T-helper 1 cell treated with Interleukin-12 subunit alpha and Interleukin-12 subunit beta and Interleukin-4 antibody, amounts not matched to agents 30 μg/mL and 1 μg/mL, for 36 hours (primary cell): Measurements from ENCODE around the gene ZFPM1.
"Not testable (repeated sequence)": the region's sequence is repeated elsewhere in the genome, so short reads cannot be mapped to it uniquely, and the experiment has no call there.

ENCODE experiments used
- H3K27ac Mint-ChIP-seq: one replicate; pipeline ENCODE4 v1.8.0; 2021; ENCODE audit warnings: mild to moderate bottlenecking, mixed read lengths
- H3K27me3 Mint-ChIP-seq: one replicate; pipeline ENCODE4 v1.8.0; 2021; ENCODE audit warnings: low read depth, mixed read lengths
- H3K36me3 Mint-ChIP-seq: one replicate; pipeline ENCODE4 v1.8.0; 2021; ENCODE audit warnings: low read depth, mixed read lengths
- H3K4me1 Mint-ChIP-seq: one replicate; pipeline ENCODE4 v1.8.0; 2021; ENCODE audit warnings: low read depth, mixed read lengths
- H3K4me3 Mint-ChIP-seq: one replicate; pipeline ENCODE4 v1.8.0; 2021; ENCODE audit warnings: mild to moderate bottlenecking, moderate library complexity, mixed read lengths
- H3K9me3 Mint-ChIP-seq: one replicate; pipeline ENCODE4 v1.8.0; 2021; ENCODE audit warnings: mixed read lengths

Gene ZFPM1

DNA sequence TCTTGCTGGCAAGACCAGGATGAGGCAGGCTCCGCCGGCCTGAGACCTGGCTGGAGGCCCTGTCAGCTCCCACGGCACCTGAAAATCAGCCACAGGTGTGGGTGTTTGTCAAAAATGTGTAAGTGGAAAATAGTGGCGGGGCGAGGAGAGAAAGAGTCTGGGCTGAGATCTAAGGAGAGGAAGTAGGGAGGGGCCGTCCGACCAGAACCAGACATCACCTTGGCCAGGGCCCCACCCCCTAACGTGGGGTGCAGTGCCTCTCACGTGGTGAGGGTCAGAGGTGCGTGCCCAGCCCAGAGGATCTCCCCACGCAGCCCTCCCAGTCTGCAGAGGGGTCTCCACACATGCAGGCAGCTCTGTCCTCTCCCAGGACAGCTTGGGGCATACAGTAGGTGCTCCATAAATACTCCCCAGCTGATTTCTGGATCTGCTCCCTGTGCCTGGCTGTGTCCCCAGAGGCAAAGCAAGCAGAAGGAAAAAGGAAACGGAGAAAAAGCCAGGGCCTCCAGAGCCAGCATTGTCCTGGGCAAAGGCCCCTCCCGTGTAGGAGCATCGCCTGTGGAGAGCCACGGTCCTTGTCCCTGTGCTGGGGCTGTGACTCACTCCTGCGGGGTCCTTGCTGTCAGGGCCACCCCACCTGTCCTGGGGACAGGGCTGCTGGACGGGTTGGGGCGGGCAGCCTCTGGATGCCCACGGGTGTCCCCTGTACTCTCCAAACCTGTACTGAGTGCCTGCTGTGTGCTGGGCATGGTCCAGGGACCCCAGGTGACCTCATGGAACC is 16.7 kb downstream of the ZFPM1 start:
- Mint-ChIP-seq H3K4me3 (no peak overlapping the region), H3K9me3 (no peaks in the 10 kb centered on the region), H3K4me1 (peaks cover 15% of the 10 kb centered on the region), H3K27me3 (no peaks in the 10 kb centered on the region), H3K27ac (no peak overlapping the region), H3K36me3 (no peaks in the 10 kb centered on the region)

DNA sequence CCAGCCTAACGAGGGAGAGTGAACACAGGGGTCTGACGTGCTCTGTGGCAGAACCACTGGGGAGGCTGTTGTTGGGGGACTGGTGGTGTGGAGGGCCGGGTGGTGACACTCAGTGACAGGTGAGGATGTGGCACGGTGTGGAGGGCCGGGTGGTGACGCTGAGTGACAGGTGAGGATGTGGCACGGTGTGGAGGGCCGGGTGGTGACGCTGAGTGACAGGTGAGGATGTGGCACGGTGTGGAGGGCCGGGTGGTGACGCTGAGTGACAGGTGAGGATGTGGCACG is 17.3 kb downstream of the ZFPM1 start:
- H3K4me1 Mint-ChIP-seq: peaks cover 15% of the 10 kb centered on the region
- not testable (repeated sequence) for H3K4me3 Mint-ChIP-seq, H3K9me3 Mint-ChIP-seq, H3K36me3 Mint-ChIP-seq, H3K27ac Mint-ChIP-seq, H3K27me3 Mint-ChIP-seq

DNA sequence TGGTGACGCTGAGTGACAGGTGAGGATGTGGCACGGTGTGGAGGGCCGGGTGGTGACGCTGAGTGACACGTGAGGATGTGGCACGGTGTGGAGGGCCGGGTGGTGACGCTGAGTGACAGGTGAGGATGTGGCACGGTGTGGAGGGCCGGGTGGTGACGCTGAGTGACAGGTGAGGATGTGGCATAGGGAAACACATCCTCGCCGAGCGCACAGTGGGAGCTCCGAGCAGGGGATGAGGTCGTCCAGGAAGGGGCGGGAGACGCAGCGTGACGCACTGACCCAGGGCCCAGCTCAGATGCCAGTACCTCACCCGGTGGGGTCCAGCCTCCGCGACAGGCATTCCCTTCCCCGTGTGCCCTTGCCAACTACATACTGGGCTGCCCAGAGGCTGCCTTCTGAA is 17.6 kb downstream of the ZFPM1 start:
- not testable (repeated sequence) for H3K9me3 Mint-ChIP-seq, H3K36me3 Mint-ChIP-seq, H3K27me3 Mint-ChIP-seq, H3K27ac Mint-ChIP-seq, H3K4me3 Mint-ChIP-seq
- H3K4me1 Mint-ChIP-seq: peaks cover 15% of the 10 kb centered on the region

DNA sequence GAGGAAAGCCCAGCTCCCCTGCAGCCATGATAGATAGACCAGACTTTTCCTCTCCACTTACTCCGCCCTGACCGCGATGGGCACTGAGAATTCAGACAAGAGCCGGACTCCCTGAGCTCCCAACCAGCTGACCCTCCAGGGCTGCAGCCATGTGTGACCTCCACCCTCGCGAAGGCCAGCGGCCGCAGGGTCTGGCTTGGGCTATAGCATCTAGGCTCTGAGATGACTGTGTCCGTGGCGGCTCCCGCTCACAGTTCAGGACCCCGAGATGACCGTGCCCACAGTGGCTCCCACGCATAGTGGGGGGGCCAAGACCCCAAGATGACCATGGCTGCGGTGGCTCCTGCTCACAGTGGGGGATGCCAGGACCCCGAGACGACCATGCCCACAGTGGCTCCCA is 18.0 kb downstream of the ZFPM1 start:
- peaks cover 13% of the 10 kb centered on the region for H3K4me1 Mint-ChIP-seq
- H3K9me3 Mint-ChIP-seq: no peaks in the 10 kb centered on the region
- H3K27me3 Mint-ChIP-seq: no peaks in the 10 kb centered on the region
- no peak overlapping the region for H3K27ac Mint-ChIP-seq
- no peak overlapping the region for H3K4me3 Mint-ChIP-seq
- no peaks in the 10 kb centered on the region for H3K36me3 Mint-ChIP-seq

DNA sequence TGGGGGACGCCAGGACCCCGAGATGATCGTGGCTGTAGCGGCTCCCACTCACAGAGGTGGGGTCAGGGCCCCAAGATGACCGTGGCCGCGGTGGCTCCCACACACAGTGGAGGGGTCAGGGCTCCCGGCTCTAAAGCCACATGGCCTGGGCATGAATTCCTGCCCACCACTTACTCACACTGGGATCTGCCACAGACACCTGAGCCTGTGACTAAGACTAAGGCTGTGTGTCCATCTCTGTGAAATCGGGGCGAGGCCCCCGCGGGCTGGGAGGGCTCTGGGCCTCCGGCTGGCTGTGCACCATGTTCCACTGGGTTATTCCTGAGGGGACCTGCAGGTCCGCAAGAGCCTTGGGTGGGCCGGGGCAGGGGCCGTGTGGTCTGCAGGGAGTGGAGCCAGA is 18.5 kb downstream of the ZFPM1 start:
- Mint-ChIP-seq H3K4me1 (peaks cover 9% of the 10 kb centered on the region), H3K36me3 (no peaks in the 10 kb centered on the region), H3K27me3 (no peaks in the 10 kb centered on the region), H3K9me3 (no peaks in the 10 kb centered on the region), H3K27ac (no peak overlapping the region), H3K4me3 (no peak overlapping the region)

DNA sequence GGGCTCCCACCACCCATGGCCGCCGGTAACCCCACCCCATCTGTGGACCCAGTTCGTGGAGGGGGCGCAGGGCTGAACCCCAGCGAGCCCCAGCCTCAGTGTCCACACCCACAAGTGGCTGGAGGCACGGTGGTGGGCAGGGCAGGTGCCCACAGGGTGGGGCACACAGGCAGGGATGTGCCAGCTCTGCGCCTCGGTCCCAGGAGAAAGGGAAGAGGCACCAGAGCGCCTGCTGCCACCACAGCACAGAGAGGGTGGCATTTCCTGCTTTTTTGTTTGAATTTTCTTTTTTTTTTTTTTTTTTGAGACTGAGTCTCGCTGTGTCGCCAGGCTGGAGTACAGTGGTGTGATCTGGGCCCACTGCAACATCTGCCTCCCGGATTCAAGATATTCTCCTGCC is 19.0 kb downstream of the ZFPM1 start:
- Mint-ChIP-seq H3K4me3 (no peak overlapping the region), H3K27me3 (no peaks in the 10 kb centered on the region), H3K9me3 (no peaks in the 10 kb centered on the region), H3K36me3 (no peaks in the 10 kb centered on the region), H3K4me1 (peaks cover 11% of the 10 kb centered on the region), H3K27ac (no peak overlapping the region)

DNA sequence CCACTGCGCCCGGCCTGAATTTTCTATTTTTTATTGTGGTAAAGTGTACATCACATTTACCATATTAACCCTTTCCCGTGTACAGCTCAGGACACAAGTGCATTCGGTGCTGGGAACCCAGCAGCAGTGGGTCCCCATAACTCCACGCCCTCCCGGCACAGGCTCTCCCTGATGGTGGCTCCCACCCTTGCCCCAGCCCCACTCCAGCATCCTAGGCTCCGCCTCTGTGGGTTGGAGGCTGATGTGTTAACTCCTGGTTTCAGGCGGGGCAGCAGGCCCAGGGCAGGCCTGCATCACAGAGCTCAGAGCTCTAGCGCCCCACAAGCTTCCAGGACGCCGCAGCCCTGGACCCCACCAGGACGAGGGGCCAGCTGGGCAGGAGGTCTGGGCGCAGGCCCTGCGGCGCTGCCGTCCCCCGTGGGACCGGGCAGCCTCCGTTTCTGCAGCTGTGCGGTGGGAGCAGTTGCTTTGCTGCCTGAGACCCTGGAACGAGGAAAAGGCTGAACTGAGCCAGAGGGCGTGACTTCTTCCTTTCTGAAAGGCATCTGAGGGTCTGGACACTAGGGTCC is 19.6 kb downstream of the ZFPM1 start:
- no peak overlapping the region for H3K27ac Mint-ChIP-seq
- H3K36me3 Mint-ChIP-seq: no peaks in the 10 kb centered on the region
- no peak overlapping the region for H3K4me3 Mint-ChIP-seq
- H3K27me3 Mint-ChIP-seq: no peaks in the 10 kb centered on the region
- no peaks in the 10 kb centered on the region for H3K9me3 Mint-ChIP-seq
- H3K4me1 Mint-ChIP-seq: peaks cover 15% of the 10 kb centered on the region

DNA sequence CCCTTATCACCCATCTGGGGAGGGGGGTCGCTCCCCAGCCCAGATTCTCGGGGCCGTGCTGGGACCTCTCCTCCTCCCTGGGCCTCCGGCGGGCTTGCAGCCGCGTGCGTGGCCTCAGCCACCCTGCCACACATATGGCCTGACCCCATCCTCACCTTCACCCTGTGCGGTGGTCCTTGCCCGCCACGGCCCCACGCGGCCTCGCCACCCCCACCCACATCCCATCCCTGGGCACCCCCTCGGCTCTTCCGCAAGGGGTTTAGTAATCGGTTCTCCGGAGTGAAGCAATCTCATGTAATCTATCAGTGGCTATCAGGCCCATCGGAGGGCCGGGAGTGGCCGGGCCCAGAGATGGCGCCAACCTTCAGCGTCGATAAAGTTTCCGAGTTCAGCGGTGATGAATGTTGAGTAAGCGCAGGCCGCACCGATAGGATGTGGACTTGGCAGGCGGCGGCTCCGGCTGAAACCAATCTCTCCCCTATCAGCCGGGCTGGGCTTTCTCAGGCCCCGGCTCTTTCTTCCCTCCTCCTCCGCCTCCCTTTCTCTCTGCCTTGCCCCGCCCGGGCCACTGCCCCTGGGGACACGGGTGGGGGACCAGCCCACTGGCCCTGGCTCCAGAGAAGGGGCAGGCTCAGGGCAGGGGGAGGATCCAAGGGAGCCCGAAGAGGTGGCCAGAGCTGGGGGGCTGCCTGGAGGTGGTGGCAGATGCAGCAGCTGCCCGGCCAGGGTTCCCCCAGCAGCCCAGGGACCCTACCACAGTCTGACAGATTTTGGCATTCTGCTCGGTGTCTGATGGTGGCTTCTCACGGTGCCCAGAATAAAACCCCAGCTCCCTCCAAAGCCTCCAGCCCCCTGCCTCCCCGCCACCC is 20.8 kb downstream of the ZFPM1 start:
- Mint-ChIP-seq H3K9me3 (no peaks in the 10 kb centered on the region), H3K4me1 (peaks cover 19% of the 10 kb centered on the region), H3K4me3 (no peak overlapping the region), H3K27me3 (no peaks in the 10 kb centered on the region), H3K36me3 (no peaks in the 10 kb centered on the region), H3K27ac (no peak overlapping the region)

DNA sequence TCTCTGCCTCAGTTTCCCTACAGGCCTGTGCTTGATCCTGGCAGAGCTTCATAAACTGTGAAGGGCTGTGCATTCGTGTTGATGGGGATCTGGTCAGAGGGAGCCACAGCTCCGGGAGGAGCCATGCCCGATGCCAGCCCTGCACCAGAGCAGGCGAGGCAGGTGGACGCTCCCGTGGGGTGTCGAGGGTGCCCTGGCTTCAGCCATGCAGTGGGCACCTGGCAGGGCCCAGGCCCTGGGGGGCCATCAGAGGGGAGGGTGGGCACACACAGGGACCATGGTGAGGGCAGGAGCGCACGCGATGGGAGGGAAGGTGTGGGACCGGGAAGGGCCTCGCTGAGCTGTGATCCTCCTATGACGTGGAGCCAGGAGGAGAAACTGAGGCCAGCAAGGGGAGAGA is 22.0 kb downstream of the ZFPM1 start:
- H3K36me3 Mint-ChIP-seq: no peaks in the 10 kb centered on the region
- H3K4me1 Mint-ChIP-seq: peaks cover 13% of the 10 kb centered on the region
- H3K27ac Mint-ChIP-seq: no peak overlapping the region
- H3K27me3 Mint-ChIP-seq: no peaks in the 10 kb centered on the region
- no peak overlapping the region for H3K4me3 Mint-ChIP-seq
- no peaks in the 10 kb centered on the region for H3K9me3 Mint-ChIP-seq

DNA sequence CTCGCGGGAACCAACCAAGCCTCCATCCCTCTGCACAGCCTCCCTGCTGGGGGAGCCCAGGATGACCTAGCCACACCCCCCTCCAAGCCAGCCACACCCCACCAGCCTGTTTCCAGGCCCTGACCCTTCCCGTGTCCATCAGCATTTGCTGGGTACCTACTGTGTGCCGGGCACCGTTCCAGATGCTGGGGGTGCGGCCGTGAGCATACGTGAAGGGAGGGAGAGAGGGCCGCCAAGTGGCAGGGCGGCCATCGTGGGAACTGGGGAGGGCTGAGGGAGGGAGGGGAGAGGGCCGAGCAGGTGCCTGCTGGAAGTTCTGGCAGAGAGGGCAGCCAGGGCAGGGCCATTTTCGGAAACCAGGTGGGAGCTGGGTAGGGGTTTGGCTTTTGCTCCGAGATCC is 23.1 kb downstream of the ZFPM1 start:
- Mint-ChIP-seq H3K4me1 (peaks cover 15% of the 10 kb centered on the region), H3K4me3 (no peak overlapping the region), H3K27ac (no peak overlapping the region), H3K36me3 (no peaks in the 10 kb centered on the region), H3K9me3 (no peaks in the 10 kb centered on the region), H3K27me3 (no peaks in the 10 kb centered on the region)

DNA sequence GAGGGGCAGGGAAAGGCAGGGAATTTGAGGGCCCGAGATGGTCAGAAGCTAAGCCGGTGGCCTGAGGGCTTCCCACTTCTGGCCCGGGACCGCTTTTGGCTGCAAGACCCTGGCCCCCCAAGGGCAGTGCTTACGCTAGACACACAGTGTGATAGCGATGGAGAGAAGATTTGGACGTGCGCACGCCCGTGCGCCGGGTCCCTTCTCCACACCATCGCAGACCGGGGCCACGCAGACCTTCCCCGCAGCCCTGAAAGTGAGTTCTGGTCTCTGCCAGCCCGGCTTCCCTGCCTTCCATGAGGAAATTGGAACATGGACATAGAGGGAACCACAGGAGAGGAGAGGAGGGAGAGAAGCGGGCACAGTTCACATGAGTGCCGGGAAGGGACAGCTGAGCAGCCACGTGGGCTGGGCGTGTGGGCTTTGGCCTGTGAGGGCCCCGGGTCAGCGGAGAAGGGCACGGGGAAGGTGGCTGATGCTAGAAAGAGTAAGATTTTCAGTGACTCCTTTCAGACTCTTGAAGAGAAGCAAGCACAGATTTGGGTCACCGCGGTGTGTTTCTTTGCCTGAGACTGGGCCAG is 23.8 kb downstream of the ZFPM1 start:
- Mint-ChIP-seq H3K4me3 (no peak overlapping the region), H3K9me3 (no peaks in the 10 kb centered on the region), H3K4me1 (peaks cover 15% of the 10 kb centered on the region), H3K36me3 (no peaks in the 10 kb centered on the region), H3K27me3 (no peaks in the 10 kb centered on the region), H3K27ac (no peak overlapping the region)

DNA sequence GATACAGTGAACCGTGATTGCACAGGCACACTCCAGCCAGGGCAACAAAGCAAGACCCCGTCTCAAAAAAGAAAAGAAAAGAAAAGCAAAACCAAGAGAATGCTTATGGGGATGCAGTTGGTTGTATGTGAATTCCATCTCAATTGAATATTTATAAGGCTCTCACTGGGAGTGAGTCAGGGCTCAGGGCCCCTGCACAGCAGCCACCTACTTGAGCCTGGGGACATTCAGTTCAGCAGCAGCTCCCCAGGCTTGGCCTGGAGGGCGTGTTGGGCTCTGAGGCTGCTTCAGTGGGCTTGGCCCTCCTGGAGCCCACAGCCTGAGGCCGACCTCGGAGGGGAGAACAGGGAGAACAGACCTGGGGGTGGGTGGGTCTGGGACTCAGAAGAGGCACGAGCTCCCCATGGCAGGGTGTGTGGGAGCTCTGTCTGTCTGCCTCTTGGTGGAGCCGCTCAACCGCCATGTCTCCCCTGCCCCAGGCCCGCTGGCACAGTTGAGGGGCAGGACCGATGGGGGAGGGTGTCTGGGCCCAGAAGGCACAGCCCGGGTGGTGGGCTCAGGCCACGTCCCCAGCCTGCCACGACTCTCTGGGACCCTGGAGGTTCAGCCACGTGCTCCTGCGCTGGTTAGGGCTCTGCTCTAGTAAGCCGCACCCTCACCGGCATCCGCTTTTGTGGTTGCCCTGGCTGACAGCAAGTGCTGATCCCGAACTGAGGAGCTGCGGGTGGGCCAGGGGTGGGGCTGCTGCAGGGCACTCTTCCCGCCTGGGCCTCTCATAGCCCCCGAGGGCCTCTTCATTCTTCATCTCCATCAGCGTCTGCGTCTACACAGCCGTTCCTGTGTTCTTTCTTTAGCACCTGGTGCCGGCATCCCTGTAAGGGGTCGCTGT is 24.8 kb downstream of the ZFPM1 start:
- Mint-ChIP-seq H3K36me3 (no peaks in the 10 kb centered on the region), H3K27me3 (no peaks in the 10 kb centered on the region), H3K4me1 (peaks cover 15% of the 10 kb centered on the region), H3K27ac (no peak overlapping the region), H3K9me3 (no peaks in the 10 kb centered on the region), H3K4me3 (no peak overlapping the region)

DNA sequence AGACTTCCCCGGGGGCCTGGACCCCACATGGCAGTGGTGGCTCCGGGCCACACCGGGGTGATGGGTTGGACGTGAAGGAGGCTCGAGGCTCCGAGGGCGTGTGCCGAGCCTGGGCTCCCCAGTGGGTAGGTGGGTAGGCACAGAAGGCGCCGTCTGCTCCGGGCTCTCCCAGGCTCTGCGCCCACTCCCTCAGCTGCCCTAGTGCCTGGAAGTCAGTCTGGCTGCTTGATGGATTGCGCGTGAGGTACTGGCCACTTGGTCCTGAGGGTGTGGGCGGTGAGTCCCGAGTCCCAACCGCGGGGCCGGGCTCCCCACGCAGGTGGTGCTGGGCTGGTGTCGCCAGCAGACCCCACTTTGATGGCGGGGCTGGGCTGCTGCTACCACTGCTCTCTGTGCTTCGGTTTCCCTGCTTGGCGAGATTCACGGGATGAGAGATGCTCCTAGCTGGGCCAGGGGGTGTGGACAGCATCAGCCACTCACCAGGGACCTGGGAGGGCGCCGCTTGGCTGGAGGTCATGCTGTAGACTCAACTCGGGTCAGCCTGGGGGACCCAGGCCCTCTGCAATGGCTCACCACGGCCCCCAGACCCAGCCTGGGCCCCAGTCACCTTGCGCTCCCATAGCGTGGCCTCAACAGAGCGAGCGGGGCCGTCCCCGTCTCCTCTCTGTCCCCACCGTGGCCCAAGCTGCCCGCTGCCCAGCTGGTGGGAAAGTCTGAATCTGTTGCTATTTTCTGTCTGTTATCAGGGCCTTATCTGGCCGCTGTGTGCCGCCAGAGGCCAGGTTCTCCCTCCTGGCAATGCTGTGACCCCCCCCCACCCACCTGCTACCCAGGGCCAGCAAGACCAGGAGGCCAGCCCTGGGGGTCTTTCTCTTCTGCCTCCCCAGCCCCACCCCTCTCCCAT is 26.1 kb downstream of the ZFPM1 start:
- Mint-ChIP-seq H3K27ac (no peak overlapping the region), H3K9me3 (no peaks in the 10 kb centered on the region), H3K36me3 (no peaks in the 10 kb centered on the region), H3K4me3 (no peak overlapping the region), H3K4me1 (peaks cover 15% of the 10 kb centered on the region), H3K27me3 (no peaks in the 10 kb centered on the region)
